IMR-90 (cell line): ENCODE data around the gene CRYGC. TPM values are rescaled to one million over a fixed set of nuclear protein-coding genes. Genes with fewer than 3 reads are reported as not detected.

Experiments used
- ATAC-seq: fragments of 200-7000 bp; cut with Tn5 transposase; 2 replicates; pipeline ENCODE4 v1.9.1; 2020; ENCODE audit warnings: low read depth, mild to moderate bottlenecking, moderate library complexity
- BruUV-seq: library from RNA; stranded (reverse); fragments of 400-500 nt; replicated peaks from 2 replicates; lab custom pipeline; 2021; lab: Mats Ljungman, UMichigan
- CTCF ChIA-PET: fragments of 300-600 bp; formaldehyde crosslinking; extraction: SDS; loops from one replicate; lab custom pipeline; 2021; ENCODE audit warnings: antibody characterized with exemption; lab: Yijun Ruan, JAX
- POLR2A ChIA-PET: fragments of 300-600 bp; sonication (Branson Sonifier 250); formaldehyde crosslinking; loops from one replicate; lab custom pipeline; 2022; ENCODE audit warnings: antibody characterized with exemption; ENCODE audit not compliant: unreplicated experiment; lab: Charles Lee
- DNase-seq: peaks from one replicate; pipeline ENCODE4 v3.0.0; 2013
- H2AFZ ChIP-seq: replicated peaks from 2 replicates; pipeline ENCODE3; 2013; ENCODE audit warnings: low read length, mild to moderate bottlenecking; ENCODE audit not compliant: poor library complexity
- H2AK5ac ChIP-seq: 2 replicates; pipeline ENCODE4 v1.6.1; 2013; ENCODE audit warnings: low read depth, low read length, inconsistent platforms
- H2AK9ac ChIP-seq: replicated peaks from 2 replicates; pipeline ENCODE3; 2013; ENCODE audit warnings: mild to moderate bottlenecking, low read depth, low read length, moderate library complexity; ENCODE audit not compliant: poor library complexity
- H2BK120ac ChIP-seq: 2 replicates; pipeline ENCODE4 v1.6.1; 2013; ENCODE audit warnings: low read depth, low read length, inconsistent platforms
- H2BK15ac ChIP-seq: 3 replicates; pipeline ENCODE4 v1.6.1; 2013; ENCODE audit warnings: low read depth, low read length, inconsistent platforms
- H2BK20ac ChIP-seq: 2 replicates; pipeline ENCODE4 v1.6.1; 2013; ENCODE audit warnings: low read depth, mild to moderate bottlenecking, inconsistent platforms, low read length, moderate library complexity
- H2BK5ac ChIP-seq: 2 replicates; pipeline ENCODE4 v1.6.1; 2013; ENCODE audit warnings: mild to moderate bottlenecking, low read depth, low read length, inconsistent platforms; ENCODE audit not compliant: poor library complexity, severe bottlenecking
- H3K14ac ChIP-seq: replicated peaks from 2 replicates; pipeline ENCODE4 v1.6.1; 2013; ENCODE audit warnings: low read depth, low read length, inconsistent platforms
- H3K18ac ChIP-seq: 2 replicates; pipeline ENCODE4 v1.6.1; 2013; ENCODE audit warnings: low read depth, low read length, control low read depth
- H3K23ac ChIP-seq: 2 replicates; pipeline ENCODE4 v1.6.1; 2013; ENCODE audit warnings: low read depth, low read length, inconsistent platforms
- H3K27ac ChIP-seq: 2 replicates; pipeline ENCODE4 v1.5.1; 2013; ENCODE audit warnings: mild to moderate bottlenecking, control low read depth, low read length; ENCODE audit not compliant: insufficient read depth
- H3K27me3 ChIP-seq: 2 replicates; pipeline ENCODE4 v1.6.1; 2013; ENCODE audit warnings: low read length; ENCODE audit not compliant: control insufficient read depth, insufficient read depth
- H3K36me3 ChIP-seq: 2 replicates; pipeline ENCODE4 v1.6.1; 2013; ENCODE audit warnings: low read length, mixed read lengths; ENCODE audit not compliant: control insufficient read depth, insufficient read depth
- H3K4ac ChIP-seq: 2 replicates; pipeline ENCODE4 v1.6.1; 2013; ENCODE audit warnings: low read depth, low read length, inconsistent platforms
- H3K4me1 ChIP-seq: 2 replicates; pipeline ENCODE4 v1.6.1; 2013; ENCODE audit warnings: low read length, mixed read lengths; ENCODE audit not compliant: control insufficient read depth, insufficient read depth
- H3K4me2 ChIP-seq: 2 replicates; pipeline ENCODE4 v1.6.1; 2013; ENCODE audit warnings: low read depth, mild to moderate bottlenecking, control low read depth, low read length, moderate library complexity
- H3K4me3 ChIP-seq: 2 replicates; pipeline ENCODE4 v1.5.1; 2013; ENCODE audit warnings: low read depth, mild to moderate bottlenecking, control low read depth, low read length, moderate library complexity; ENCODE audit not compliant: insufficient read depth
- H3K56ac ChIP-seq: 2 replicates; pipeline ENCODE4 v1.6.1; 2013; ENCODE audit warnings: low read length, inconsistent platforms; ENCODE audit not compliant: insufficient read depth; ENCODE audit errors: extremely low read depth
- H3K79me1 ChIP-seq, 2 experiments: 2 replicates each; pipeline ENCODE4 v1.6.1; 2013; ENCODE audit warnings: low read length in 2 of 2, inconsistent platforms in 1 of 2, low read depth in 1 of 2
- H3K9ac ChIP-seq: 2 replicates; pipeline ENCODE4 v1.6.1; 2013; ENCODE audit warnings: low read depth, low read length, control low read depth
- H3K9me1 ChIP-seq: 2 replicates; pipeline ENCODE4 v1.6.1; 2013; ENCODE audit warnings: low read length, inconsistent platforms; ENCODE audit not compliant: insufficient read depth
- H3K9me3 ChIP-seq: 2 replicates; pipeline ENCODE4 v1.6.1; 2013; ENCODE audit warnings: low read length; ENCODE audit not compliant: control insufficient read depth, insufficient read depth
- H4K20me1 ChIP-seq: 2 replicates; pipeline ENCODE4 v1.6.1; 2013; ENCODE audit warnings: low read length, inconsistent platforms; ENCODE audit not compliant: insufficient read depth
- H4K5ac ChIP-seq: 2 replicates; pipeline ENCODE4 v1.6.1; 2013; ENCODE audit warnings: mild to moderate bottlenecking, low read depth, low read length, control low read depth
- H4K8ac ChIP-seq, 2 experiments: 2 replicates each; pipeline ENCODE4 v1.6.1; 2013; ENCODE audit warnings: low read depth in 2 of 2, low read length in 2 of 2, control low read depth in 1 of 2, inconsistent platforms in 1 of 2
- H4K91ac ChIP-seq: 2 replicates; pipeline ENCODE4 v1.6.1; 2013; ENCODE audit warnings: low read depth, low read length, inconsistent platforms; ENCODE audit not compliant: insufficient read depth
- BHLHE40 ChIP-seq: fragments of 150-350 bp; IDR thresholded peaks from 2 replicates; pipeline ENCODE4 v1.6.1; 2016; ENCODE audit warnings: mild to moderate bottlenecking, low read depth, low read length
- FOS ChIP-seq: fragments of 150-350 bp; IDR thresholded peaks from 2 replicates; pipeline ENCODE4 v1.6.1; 2016; ENCODE audit warnings: low read depth, low read length
- MAFK ChIP-seq: IDR thresholded peaks from 2 replicates; pipeline ENCODE4 v1.6.1; 2012; ENCODE audit warnings: low read depth, low read length, improper control_type of control experiment
- MAZ ChIP-seq: IDR thresholded peaks from 2 replicates; pipeline ENCODE4 v1.6.1; 2012; ENCODE audit warnings: low read depth, mild to moderate bottlenecking, low read length, improper control_type of control experiment, moderate library complexity, borderline replicate concordance
- MXI1 ChIP-seq: IDR thresholded peaks from 2 replicates; pipeline ENCODE4 v1.6.1; 2012; ENCODE audit warnings: low read depth, mild to moderate bottlenecking, low read length, moderate library complexity, borderline replicate concordance
- POLR2A ChIP-seq: IDR thresholded peaks from 2 replicates; pipeline ENCODE4 v1.6.1; 2012; ENCODE audit warnings: mild to moderate bottlenecking, low read depth, low read length
- RAD21 ChIP-seq: IDR thresholded peaks from 2 replicates; pipeline ENCODE4 v1.6.1; 2012; ENCODE audit warnings: low read length, improper control_type of control experiment
- RCOR1 ChIP-seq: IDR thresholded peaks from 2 replicates; pipeline ENCODE4 v1.6.1; 2012; ENCODE audit warnings: mild to moderate bottlenecking, low read length, improper control_type of control experiment; ENCODE audit not compliant: insufficient replicate concordance
- RFX5 ChIP-seq: IDR thresholded peaks from 2 replicates; pipeline ENCODE4 v1.8.0; 2012; ENCODE audit warnings: low read depth, mild to moderate bottlenecking, low read length, moderate library complexity
- SMC3 ChIP-seq: fragments of 150-350 bp; IDR thresholded peaks from 2 replicates; pipeline ENCODE4 v1.6.1; 2016; ENCODE audit warnings: low read depth, mild to moderate bottlenecking, antibody characterized with exemption, low read length, moderate library complexity
- WGBS, 2 experiments: methylation state at CpG; one replicate each; pipeline versions ENCODE4 v1.1.5 to v1.1.7; 2013; ENCODE audit warnings: missing lambda C conversion rate in 2 of 2; ENCODE audit not compliant: insufficient read length in 1 of 2; ENCODE audit errors: extremely low coverage in 2 of 2; 5-methylcytosine and 5-hydroxymethylcytosine counted together
- dilution Hi-C: fragments of 300-500 bp; cut with HindIII; formaldehyde crosslinking; loops from one replicate; pipeline ENCODE4 v1.14.3; 2018; ENCODE audit warnings: low sequenced_read_pairs; ENCODE audit not compliant: unreplicated experiment
- in situ Hi-C: fragments of 300-500 bp; cut with MboI; formaldehyde crosslinking; loops from 3 replicates; pipeline ENCODE4 v1.14.3; 2019; ENCODE audit warnings: low sequenced_read_pairs, inconsistent platforms, mixed read lengths
- intact Hi-C: fragments of 100-400 bp; cut with micrococcal nuclease; formaldehyde crosslinking; loops from 2 replicates; pipeline ENCODE4 v1.10.0; 2022
- polyA plus RNA-seq, 3 experiments: library from polyadenylated mRNA; depleted of rRNA; stranded (reverse); fragments of >200 nt; gene quantifications; 2 replicates each; pipeline ENCODE4 v1.2.3, GENCODE V29; 2012; ENCODE audit warnings: low replicate concordance in 1 of 3
- total RNA-seq: library from RNA; depleted of rRNA; stranded (reverse); fragments of >200 nt; gene quantifications from 2 replicates; pipeline ENCODE4 v1.2.3, GENCODE V29; 2012
- TF ChIP-seq, protein P1 (sequence below): conservative IDR thresholded peaks from 2 replicates; pipeline ENCODE4 v1.5.1; 2012; ENCODE audit warnings: mild to moderate bottlenecking, low read depth, low read length, improper control_type of control experiment
- TF ChIP-seq, protein P2 (sequence below): fragments of 150-350 bp; IDR thresholded peaks from 2 replicates; pipeline ENCODE4 v1.6.1; 2017; ENCODE audit warnings: mild to moderate bottlenecking, antibody characterized with exemption, low read length, low read depth

Gene CRYGC
- total and polyA plus RNA-seq, 2 of the 4 experiments (the other 2 are of a cell fraction): not detected

DNA sequence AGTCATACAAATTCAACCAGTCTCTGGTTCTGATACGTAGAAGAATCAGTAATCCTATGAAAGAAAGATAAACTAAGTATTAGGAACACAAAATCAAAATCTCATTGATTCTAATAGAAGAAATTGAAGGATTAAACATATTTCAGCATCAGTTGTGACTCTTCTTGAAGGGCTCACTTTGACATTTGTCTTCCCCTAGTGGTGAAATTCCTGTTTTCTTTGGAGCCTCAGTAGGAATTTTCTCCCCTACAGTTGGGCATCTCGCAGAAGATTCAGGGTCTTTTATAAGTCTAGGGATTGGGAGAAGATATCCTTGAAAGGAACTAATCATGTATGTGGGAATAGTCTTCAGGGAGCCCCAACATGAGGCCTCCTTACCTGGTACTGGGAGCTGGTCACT, 19.2 kb upstream of the CRYGC start:
- DNase-seq (no peak), ATAC-seq (no peak)
- no CpG with 5 or more reads among the region's 2 CpGs for WGBS, 2 experiments
- no peak overlapping the region for H3K9ac ChIP-seq
- H3K9me1 ChIP-seq: no peaks in the 10 kb centered on the region
- no peak overlapping the region for H2BK15ac ChIP-seq
- no peak overlapping the region for H3K18ac ChIP-seq
- H2AFZ ChIP-seq: no peak overlapping the region
- TF ChIP-seq, protein P1, sequence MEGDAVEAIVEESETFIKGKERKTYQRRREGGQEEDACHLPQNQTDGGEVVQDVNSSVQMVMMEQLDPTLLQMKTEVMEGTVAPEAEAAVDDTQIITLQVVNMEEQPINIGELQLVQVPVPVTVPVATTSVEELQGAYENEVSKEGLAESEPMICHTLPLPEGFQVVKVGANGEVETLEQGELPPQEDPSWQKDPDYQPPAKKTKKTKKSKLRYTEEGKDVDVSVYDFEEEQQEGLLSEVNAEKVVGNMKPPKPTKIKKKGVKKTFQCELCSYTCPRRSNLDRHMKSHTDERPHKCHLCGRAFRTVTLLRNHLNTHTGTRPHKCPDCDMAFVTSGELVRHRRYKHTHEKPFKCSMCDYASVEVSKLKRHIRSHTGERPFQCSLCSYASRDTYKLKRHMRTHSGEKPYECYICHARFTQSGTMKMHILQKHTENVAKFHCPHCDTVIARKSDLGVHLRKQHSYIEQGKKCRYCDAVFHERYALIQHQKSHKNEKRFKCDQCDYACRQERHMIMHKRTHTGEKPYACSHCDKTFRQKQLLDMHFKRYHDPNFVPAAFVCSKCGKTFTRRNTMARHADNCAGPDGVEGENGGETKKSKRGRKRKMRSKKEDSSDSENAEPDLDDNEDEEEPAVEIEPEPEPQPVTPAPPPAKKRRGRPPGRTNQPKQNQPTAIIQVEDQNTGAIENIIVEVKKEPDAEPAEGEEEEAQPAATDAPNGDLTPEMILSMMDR: no peak
- TF ChIP-seq RCOR1: no peak
- no peak for TF ChIP-seq BHLHE40
- no peak for TF ChIP-seq POLR2A
- no peak for TF ChIP-seq RAD21
- TF ChIP-seq MAFK: no peak
- TF ChIP-seq, protein P2, sequence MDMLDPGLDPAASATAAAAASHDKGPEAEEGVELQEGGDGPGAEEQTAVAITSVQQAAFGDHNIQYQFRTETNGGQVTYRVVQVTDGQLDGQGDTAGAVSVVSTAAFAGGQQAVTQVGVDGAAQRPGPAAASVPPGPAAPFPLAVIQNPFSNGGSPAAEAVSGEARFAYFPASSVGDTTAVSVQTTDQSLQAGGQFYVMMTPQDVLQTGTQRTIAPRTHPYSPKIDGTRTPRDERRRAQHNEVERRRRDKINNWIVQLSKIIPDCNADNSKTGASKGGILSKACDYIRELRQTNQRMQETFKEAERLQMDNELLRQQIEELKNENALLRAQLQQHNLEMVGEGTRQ: no peak
- no peak for TF ChIP-seq MXI1
- TF ChIP-seq SMC3: no peak
- no peak for TF ChIP-seq FOS
- TF ChIP-seq RFX5: no peak
- no peak for TF ChIP-seq MAZ
- H2BK5ac ChIP-seq: no peak overlapping the region
- intact Hi-C loops: no loop called here
- H3K56ac ChIP-seq: no peak overlapping the region
- no peak overlapping the region for H4K8ac ChIP-seq
- H3K4ac ChIP-seq: no peak overlapping the region
- H2BK120ac ChIP-seq: no peak overlapping the region
- no peaks in the 10 kb centered on the region for H3K4me1 ChIP-seq
- BruUV-seq: no TSS peak
- in situ Hi-C loops: no loop called here
- no peak overlapping the region for H4K5ac ChIP-seq
- no peak overlapping the region for H3K27ac ChIP-seq
- H3K14ac ChIP-seq: no peak overlapping the region
- CTCF ChIA-PET: no interaction called here
- no peak overlapping the region for H2AK9ac ChIP-seq
- no peaks in the 10 kb centered on the region for H3K79me1 ChIP-seq
- H3K9me3 ChIP-seq: no peaks in the 10 kb centered on the region
- H2AK5ac ChIP-seq: no peak overlapping the region
- no peaks in the 10 kb centered on the region for H4K20me1 ChIP-seq
- H3K36me3 ChIP-seq: no peaks in the 10 kb centered on the region
- no peak overlapping the region for H3K23ac ChIP-seq
- dilution Hi-C loops: no loop called here
- no peak overlapping the region for H3K4me2 ChIP-seq
- H3K27me3 ChIP-seq: 0 out of 2 replicates have a peak, but pooled peaks cover 1% of the 10 kb centered on the region
- H4K91ac ChIP-seq: no peak overlapping the region
- H3K4me3 ChIP-seq: no peak overlapping the region
- H2BK20ac ChIP-seq: no peak overlapping the region
- POLR2A ChIA-PET: no interaction called here
